VCaP (cell line): ENCODE measurements around the gene KLK15.
A peak's percentile ranks its signal among the peaks of the same experiment; 100 is the strongest.

Experiments
- H3K27ac ChIP-seq: fragments of 450-650 bp; 2 replicates; pipeline ENCODE4 v1.5.1; 2017
- CTCF ChIP-seq: fragments of 450-650 bp; conservative IDR thresholded peaks from 2 replicates; pipeline ENCODE4 v1.5.1; 2017; ENCODE audit warnings: mild to moderate bottlenecking, moderate library complexity

KLK15 gene

GRCh38 chr19:50808856-50809255, 24.5 kb downstream of the KLK15 start:
- no peak for TF ChIP-seq CTCF
- no peak overlapping the region for H3K27ac ChIP-seq

GRCh38 chr19:50804420-50805272, 28.7 kb downstream of the KLK15 start:
- no peak for TF ChIP-seq CTCF
- H3K27ac ChIP-seq, result peak overlapping the region; percentile 99

GRCh38 chr19:50803633-50804419, 29.5 kb downstream of the KLK15 start:
- no peak for TF ChIP-seq CTCF
- peak overlapping the region; percentile 99 for H3K27ac ChIP-seq

- peak overlapping the region; percentile 99 for H3K27ac ChIP-seq
These were observed 32.3 kb downstream of the KLK15 start for GRCh38 chr19:50801107-50801506.

GRCh38 chr19:50799547-50799851, 33.9 kb downstream of the KLK15 start:
- no peak for TF ChIP-seq CTCF
- H3K27ac ChIP-seq, result peak overlapping the region; percentile 99

More at GRCh38 chr19:50801107-50801506, 32.3 kb downstream of the KLK15 start:
- TF ChIP-seq CTCF, result no peak

GRCh38 chr19:50798659-50799546, 34.5 kb downstream of the KLK15 start:
- peak overlapping the region; percentile 99 for H3K27ac ChIP-seq
- TF ChIP-seq CTCF, result no peak
